Adrenal gland (tissue), 12 donors: ENCODE data around the gene GIMAP1. TPM values are rescaled to one million over a fixed set of nuclear protein-coding genes. Genes with fewer than 3 reads are reported as not detected.

Source experiments
- DNase-seq, 7 donors: peaks; one replicate each; pipeline ENCODE4 v3.0.0-alpha.2; 2019 to 2020
- H3K27ac ChIP-seq, 5 donors: fragments of 200-600 bp; sonication (generic) in 4 of 5; 1 replicate in 3 of 5; 2 replicates in 2 of 5; pipeline versions ENCODE4 v1.5.1 to v1.8.0; 2016 to 2020; ENCODE audit warnings: mild to moderate bottlenecking in 1 of 5
- H3K27me3 ChIP-seq: fragments of 200-600 bp; 2 replicates; pipeline ENCODE4 v1.8.0; 2021
- H3K36me3 ChIP-seq, 2 donors: fragments of 200-600 bp; replicated peaks in 1 of 2; 1 replicate in 1 of 2; 2 replicates in 1 of 2; pipeline versions ENCODE4 v1.5.1 to v1.8.0; 2018 to 2022
- H3K4me1 ChIP-seq, 2 donors: fragments of 200-600 bp; replicated peaks in 1 of 2; 1 replicate in 1 of 2; 2 replicates in 1 of 2; pipeline versions ENCODE4 v1.5.1 to v1.8.0; 2018 to 2021
- H3K4me3 ChIP-seq, 4 donors: fragments of 200-600 bp; sonication (generic) in 3 of 4; one replicate each; pipeline ENCODE4 v1.5.1; 2016 to 2018
- H3K9me3 ChIP-seq, 3 donors: fragments of 200-600 bp; sonication (generic) in 1 of 3; replicated peaks in 1 of 3; 1 replicate in 2 of 3; 2 replicates in 1 of 3; pipeline versions ENCODE4 v1.5.1 to v1.8.0; 2016 to 2021
- POLR2A ChIP-seq, 2 donors: fragments of 450-650 bp; IDR thresholded peaks; one replicate each; pipeline ENCODE4 v1.6.1; 2017; ENCODE audit warnings: antibody characterized with exemption in 2 of 2, mild to moderate bottlenecking in 2 of 2, moderate library complexity in 1 of 2
- WGBS, 4 donors: extraction: QIAGEN DNeasy Blood & Tissue Kit in 2 of 4; methylation state at CpG; one replicate each; pipeline versions ENCODE4 v1.1.5 to v1.1.7; 2013 to 2017; 5-methylcytosine and 5-hydroxymethylcytosine counted together
- intact Hi-C, 2 donors: fragments of 100-400 bp; cut with DNase I; formaldehyde crosslinking; loops; one replicate each; pipeline versions ENCODE4 v1.14.1 to v1.15.0; 2022 to 2023
- polyA plus RNA-seq, 3 donors: library from polyadenylated mRNA; stranded (reverse); fragments of 200-250 nt in 2 of 3; fragments of 350-450 nt in 1 of 3; fragmentation: Illumina TruSeq in 1 of 3; extraction: RNeasy Lipid Tissue Mini Kit (QIAGEN cat#74804) in 1 of 3; gene quantifications; one replicate each; pipeline ENCODE4 v1.2.3, GENCODE V29; 2013 to 2014
- total RNA-seq, 9 donors: library from RNA; depleted of rRNA in 4 of 9; stranded (reverse); fragments of >200 nt in 4 of 9; fragments of 120-200 nt in 1 of 9; fragmentation: NEBNext Ultra II Directional in 1 of 9; extraction: Animal tissue kit (Norgen Biotek cat#: 25700) in 1 of 9; gene quantifications; one replicate each; pipeline versions ENCODE4 v1.1.0 to v1.2.4, GENCODE V29; 2013 to 2023
- TF ChIP-seq, protein P1 (sequence below), 6 experiments: fragments of 450-650 bp in 4 of 6; fragments of 200-600 bp in 2 of 6; sonication (generic) in 1 of 6; IDR thresholded peaks; 1 replicate in 5 of 6; 2 replicates in 1 of 6; pipeline versions ENCODE4 v1.5.1 to v1.8.0; 2016 to 2021; ENCODE audit warnings: antibody characterized with exemption in 6 of 6, mild to moderate bottlenecking in 2 of 6, moderate library complexity in 1 of 6
- donor health status: healthy with polysubstance abuse.
- donor health status: Bipolar disorder and iron deficiency.
- donor health status: DM: yes; HTN: yes; CAD: no.
- donor health status: DM: no; HTN: no; CAD: no.
- donor health status: DM: no; HTN: no; CAD: no.
- donor health status: DM: yes; HTN: yes; CAD: no.

Gene GIMAP1
- total and polyA plus RNA-seq, 12 donors: 1.5 to 11.2 (median 5.6) TPM

DNA sequence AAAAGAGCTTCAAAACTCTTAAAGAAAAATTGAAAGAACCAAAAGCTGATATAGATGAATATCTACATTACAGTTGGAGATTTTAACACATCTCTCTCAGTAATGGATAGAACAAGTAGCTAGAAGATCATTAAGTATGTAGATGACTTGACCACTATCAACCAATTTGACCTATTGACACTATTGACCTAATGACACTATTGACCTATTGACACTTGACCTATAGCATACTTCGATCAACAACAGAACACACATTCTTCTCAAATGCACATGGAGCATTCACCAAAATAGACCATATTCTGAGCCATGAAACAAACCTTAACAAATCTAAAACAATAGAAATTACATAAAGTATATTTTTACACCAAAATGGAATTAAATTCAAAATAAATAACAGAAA lies 43.1 kb downstream of the GIMAP1 start:
- Histone ChIP-seq H3K27me3 (peaks cover 2% of the 10 kb centered on the region), H3K27ac (no peak overlapping the region)
- WGBS, 4 donors: 50 to 70% (median 54%) methylated on average over 1 of the region's 1 CpG

GRCh38 chr7:150766334-150766709 lies 49.9 kb downstream of the GIMAP1 start:
- Histone ChIP-seq H3K4me3 (no peak overlapping the region), H3K36me3 (no peaks in the 10 kb centered on the region), H3K9me3 (no peaks in the 10 kb centered on the region), H3K27me3 (no peaks in the 10 kb centered on the region), H3K4me1 (no peaks in the 10 kb centered on the region), H3K27ac (no peak overlapping the region)
- intact Hi-C loops: no loop called here
- DNase-seq: no peak
- TF ChIP-seq, protein P1, sequence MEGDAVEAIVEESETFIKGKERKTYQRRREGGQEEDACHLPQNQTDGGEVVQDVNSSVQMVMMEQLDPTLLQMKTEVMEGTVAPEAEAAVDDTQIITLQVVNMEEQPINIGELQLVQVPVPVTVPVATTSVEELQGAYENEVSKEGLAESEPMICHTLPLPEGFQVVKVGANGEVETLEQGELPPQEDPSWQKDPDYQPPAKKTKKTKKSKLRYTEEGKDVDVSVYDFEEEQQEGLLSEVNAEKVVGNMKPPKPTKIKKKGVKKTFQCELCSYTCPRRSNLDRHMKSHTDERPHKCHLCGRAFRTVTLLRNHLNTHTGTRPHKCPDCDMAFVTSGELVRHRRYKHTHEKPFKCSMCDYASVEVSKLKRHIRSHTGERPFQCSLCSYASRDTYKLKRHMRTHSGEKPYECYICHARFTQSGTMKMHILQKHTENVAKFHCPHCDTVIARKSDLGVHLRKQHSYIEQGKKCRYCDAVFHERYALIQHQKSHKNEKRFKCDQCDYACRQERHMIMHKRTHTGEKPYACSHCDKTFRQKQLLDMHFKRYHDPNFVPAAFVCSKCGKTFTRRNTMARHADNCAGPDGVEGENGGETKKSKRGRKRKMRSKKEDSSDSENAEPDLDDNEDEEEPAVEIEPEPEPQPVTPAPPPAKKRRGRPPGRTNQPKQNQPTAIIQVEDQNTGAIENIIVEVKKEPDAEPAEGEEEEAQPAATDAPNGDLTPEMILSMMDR (IDR thresholded peaks at IDR 0.05): no peak
- TF ChIP-seq POLR2A (IDR thresholded peaks at IDR 0.05): no peak

More for the DNA sequence above, 43.1 kb downstream of the GIMAP1 start:
- Histone ChIP-seq H3K4me3 (no peak overlapping the region), H3K9me3 (no peaks in the 10 kb centered on the region), H3K4me1 (peaks cover 0 to under 1% of the 10 kb centered on the region in 2 donors), H3K36me3 (no peaks in the 10 kb centered on the region)
- no peak for DNase-seq
- TF ChIP-seq, protein P1 (IDR thresholded peaks at IDR 0.05): no peak
- TF ChIP-seq POLR2A (IDR thresholded peaks at IDR 0.05): no peak
- intact Hi-C loops: loop anchor here in 1 of 2 donors (10.0 kb wide), 1 partner anchor 315 kb away; no protein-coding TSS in a partner anchor

DNA sequence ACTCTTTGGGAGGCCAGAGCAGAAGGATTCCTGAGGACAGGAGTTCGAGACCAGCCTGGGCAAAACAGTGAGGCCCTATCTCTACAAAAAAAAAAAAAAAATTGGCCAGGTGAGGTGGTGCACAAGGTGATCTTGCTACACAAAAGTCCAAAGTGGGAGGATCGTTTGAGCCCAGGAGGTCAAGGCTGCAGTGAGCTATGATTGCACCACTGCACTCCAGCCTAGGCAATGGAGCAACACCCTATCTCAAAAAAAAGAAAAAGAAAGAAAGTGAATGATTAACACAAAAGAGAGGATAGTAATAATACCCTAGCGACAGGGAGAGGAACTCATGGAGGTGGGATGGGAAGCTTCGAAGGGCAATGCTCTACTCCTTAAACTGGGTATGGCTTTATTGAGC lies 53.4 kb downstream of the GIMAP1 start:
- 75 to 82% (median 78%) methylated on average over 4 of the region's 4 CpGs for WGBS, 4 donors
- no peaks in the 10 kb centered on the region for H3K4me1 ChIP-seq
- no peaks in the 10 kb centered on the region for H3K27me3 ChIP-seq
- no peak overlapping the region for H3K4me3 ChIP-seq
- TF ChIP-seq POLR2A (IDR thresholded peaks at IDR 0.05): no peak
- TF ChIP-seq, protein P1 (IDR thresholded peaks at IDR 0.05): no peak
- intact Hi-C loops: no loop called here
- no peak for DNase-seq
- no peaks in the 10 kb centered on the region for H3K9me3 ChIP-seq
- no peaks in the 10 kb centered on the region for H3K36me3 ChIP-seq
- H3K27ac ChIP-seq: no peak overlapping the region

Other genes with a start within 250 kb of the GIMAP1 start
- 10 to 100 TPM in 7 of 9 donors, 1 to 10 TPM in 2; 4.2 to 24.8 (median 15.9) TPM for gene GIMAP7, start 201.7 kb upstream of the GIMAP1 start, total RNA-seq
- 10 to 100 TPM; 17.6 to 39.3 (median 24.7) TPM for gene GIMAP7, start 201.7 kb upstream of the GIMAP1 start, polyA plus RNA-seq
- 10 to 100 TPM; 24.6 to 52.7 (median 37.8) TPM for gene GIMAP4, start 149.2 kb upstream of the GIMAP1 start, total RNA-seq
- gene GIMAP4, start 149.2 kb upstream of the GIMAP1 start, polyA plus RNA-seq: 10 to 100 TPM; 19.6 to 35.6 (median 27.9) TPM
- 10 to 100 TPM; 12.6 to 50.6 (median 27.6) TPM for gene GIMAP6, start 84.2 kb upstream of the GIMAP1 start, total RNA-seq
- 10 to 100 TPM in 2 of 3 donors, 1 to 10 TPM in 1; 9.9 to 12.9 (median 11.0) TPM for gene GIMAP6, start 84.2 kb upstream of the GIMAP1 start, polyA plus RNA-seq
- 10 to 100 TPM in 7 of 9 donors, 1 to 10 TPM in 2; 6.6 to 23.6 (median 15.4) TPM for gene GIMAP2, start 30.9 kb upstream of the GIMAP1 start, total RNA-seq
- 10 to 100 TPM in 1 of 3 donors, 1 to 10 TPM in 2; 5.2 to 10.9 (median 7.8) TPM for gene GIMAP2, start 30.9 kb upstream of the GIMAP1 start, polyA plus RNA-seq
- gene GIMAP5, start 20.8 kb downstream of the GIMAP1 start, total RNA-seq: 10 to 100 TPM in 8 of 9 donors, 1 to 10 TPM in 1; 7.9 to 65.0 (median 18.9) TPM
- gene GIMAP5, start 20.8 kb downstream of the GIMAP1 start, polyA plus RNA-seq: 10 to 100 TPM; 13.2 to 32.9 (median 29.7) TPM
- 10 to 100 TPM in 8 of 9 donors, 1 to 10 TPM in 1; 1.8 to 99.1 (median 39.7) TPM for gene TMEM176B, start 83.8 kb downstream of the GIMAP1 start, total RNA-seq
- 10 to 100 TPM; 12.0 to 33.6 (median 12.6) TPM for gene TMEM176B, start 83.8 kb downstream of the GIMAP1 start, polyA plus RNA-seq
- gene TMEM176A, start 84.2 kb downstream of the GIMAP1 start, total RNA-seq: 10 to 100 TPM in 8 of 9 donors, under 1 TPM in 1; 0.78 to 70.9 (median 28.0) TPM
- 10 to 100 TPM; 14.6 to 46.4 (median 15.7) TPM for gene TMEM176A, start 84.2 kb downstream of the GIMAP1 start, polyA plus RNA-seq
- under 1 TPM in 3 of 9 donors, not detected in 6; 0.11 to 0.29 (median 0.15) TPM for gene AOC1, start 135.9 kb downstream of the GIMAP1 start, total RNA-seq
- under 1 TPM in 2 of 3 donors, not detected in 1; 0.10 to 0.32 TPM for gene AOC1, start 135.9 kb downstream of the GIMAP1 start, polyA plus RNA-seq